GM18907 (cell line): Measurements from ENCODE around the gene MUCL3.
A peak's percentile ranks its signal among the peaks of the same experiment; 100 is the strongest.
"Not testable (repeated sequence)": the region's sequence is repeated elsewhere in the genome, so short reads cannot be mapped to it uniquely, and the experiment has no call there.

Source experiments
- ATAC-seq: cut with Tn5 transposase; IDR thresholded peaks from one replicate; pipeline ENCODE4 v1.9.1; 2021; ENCODE audit warnings: mild to moderate bottlenecking, moderate library complexity; ENCODE audit not compliant: unreplicated experiment

Gene MUCL3

DNA sequence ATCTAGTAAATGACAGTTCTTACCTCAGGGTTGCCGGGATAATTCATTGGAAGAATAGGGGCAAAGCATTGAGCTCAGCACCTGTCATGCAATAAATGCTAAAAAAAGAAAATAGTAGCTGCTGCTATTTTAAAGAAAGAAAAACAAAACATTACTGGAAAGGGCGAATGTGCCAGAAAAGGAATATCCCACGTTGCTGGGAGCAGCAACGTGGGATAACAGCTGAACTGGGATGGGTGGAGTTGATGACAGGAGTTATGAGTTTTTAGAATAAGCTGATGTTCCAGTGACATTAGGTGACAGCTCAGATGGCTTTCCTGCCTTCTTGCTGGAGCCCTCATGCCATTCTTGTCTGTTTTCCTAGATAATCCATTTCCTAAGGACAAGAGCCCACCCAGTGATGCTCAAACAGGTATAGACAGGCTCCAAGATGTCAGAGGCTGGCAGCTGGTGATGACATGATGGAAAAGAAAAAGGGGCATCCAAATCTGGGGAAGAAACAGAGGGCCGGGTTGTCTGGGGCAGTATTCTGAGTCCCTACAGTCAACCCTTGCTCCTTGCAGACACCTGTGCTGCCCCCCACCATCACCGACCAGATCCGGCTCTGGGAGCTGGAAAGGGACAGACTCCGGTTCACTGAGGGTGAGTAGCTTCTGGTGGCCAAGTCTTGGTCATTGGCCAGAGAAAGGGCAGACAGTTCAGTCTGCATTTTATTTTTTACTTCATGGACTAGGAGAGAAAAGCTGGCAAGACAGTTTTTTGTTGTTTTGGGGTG lies 27.8 kb upstream of the MUCL3 start:
- ATAC-seq = no peak

GRCh38 chr6:30913721-30914075 lies 27.1 kb upstream of the MUCL3 start:
- ATAC-seq = peak; percentile 22

- ATAC-seq = peak; percentile 70
These were observed 26.5 kb upstream of the MUCL3 start, which contains the start of gene VARS2 for GRCh38 chr6:30914076-30914853. Gene VARS2, plus strand, starts transcription at chr6:30914238. Its CDS starts 599 bp downstream, at chr6:30914837.

DNA sequence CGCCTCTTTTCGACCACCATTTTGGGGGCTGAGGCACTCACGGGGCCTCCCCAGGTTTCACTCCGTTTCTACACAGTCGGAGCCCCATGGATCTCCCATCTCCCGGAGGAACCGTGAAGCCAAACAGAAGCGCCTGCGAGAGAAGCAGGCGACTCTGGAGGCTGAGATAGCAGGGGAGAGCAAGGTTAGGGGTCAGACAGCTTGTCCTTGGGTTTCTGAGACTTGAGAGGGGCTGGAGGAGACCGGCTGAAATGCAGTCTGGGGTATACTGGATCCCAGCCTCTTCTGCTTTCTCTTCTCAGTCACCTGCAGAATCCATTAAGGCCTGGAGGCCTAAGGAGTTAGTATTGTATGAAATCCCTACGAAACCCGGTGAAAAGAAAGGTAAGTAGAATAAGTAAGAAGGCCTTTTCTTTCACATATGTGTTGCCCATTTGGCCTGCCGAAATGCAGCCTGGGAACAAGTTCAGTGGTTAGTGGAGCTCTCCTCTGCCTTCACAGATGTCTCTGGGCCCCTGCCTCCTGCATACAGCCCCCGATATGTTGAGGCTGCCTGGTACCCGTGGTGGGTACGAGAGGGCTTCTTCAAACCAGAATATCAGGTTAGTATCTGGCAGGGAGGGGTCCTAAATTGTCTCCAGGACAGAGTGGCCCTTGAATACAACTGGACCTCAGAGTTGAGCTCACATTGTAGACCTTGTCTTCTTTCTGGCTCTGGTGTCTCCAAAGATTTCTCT lies 25.8 kb upstream of the MUCL3 start:
- ATAC-seq = no peak

GRCh38 chr6:30915591-30915946 lies 25.2 kb upstream of the MUCL3 start:
- ATAC-seq = no peak

DNA sequence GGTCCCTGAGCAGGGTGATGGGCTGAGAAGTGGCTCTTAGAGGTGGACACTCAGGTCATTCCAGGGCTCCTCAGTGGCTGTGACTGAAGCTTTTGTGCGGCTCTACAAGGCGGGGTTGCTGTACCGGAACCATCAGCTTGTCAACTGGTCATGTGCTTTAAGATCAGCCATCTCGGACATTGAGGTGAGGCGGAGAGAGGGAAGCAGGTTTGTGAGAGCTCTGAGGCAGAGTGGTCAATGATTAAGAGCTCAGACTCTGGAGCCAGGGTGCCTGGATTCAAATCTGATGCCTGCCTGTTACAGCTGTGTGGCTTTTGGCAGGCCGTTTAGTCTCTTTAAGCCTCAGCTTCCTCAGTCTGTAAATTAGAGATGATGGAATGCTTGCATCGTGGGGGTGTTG lies 23.7 kb upstream of the MUCL3 start:
- ATAC-seq = no peak

DNA sequence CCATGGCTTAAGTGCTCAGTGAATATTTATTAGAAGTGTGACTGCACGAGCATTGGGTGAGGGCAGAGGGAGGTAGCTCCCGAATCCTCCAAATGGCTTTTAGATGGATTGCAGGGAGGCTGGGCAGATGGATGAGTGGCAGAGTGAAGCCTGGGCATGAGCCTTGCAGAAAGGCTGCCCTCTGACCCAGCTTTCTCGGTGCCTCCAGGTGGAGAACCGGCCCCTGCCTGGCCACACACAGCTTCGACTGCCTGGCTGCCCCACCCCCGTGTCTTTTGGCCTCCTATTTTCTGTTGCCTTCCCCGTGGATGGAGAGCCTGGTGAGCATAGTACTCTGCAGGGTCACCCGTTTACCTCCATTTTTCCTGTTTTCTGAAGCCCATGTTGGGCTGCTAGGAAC lies 23.3 kb upstream of the MUCL3 start:
- ATAC-seq = no peak

DNA sequence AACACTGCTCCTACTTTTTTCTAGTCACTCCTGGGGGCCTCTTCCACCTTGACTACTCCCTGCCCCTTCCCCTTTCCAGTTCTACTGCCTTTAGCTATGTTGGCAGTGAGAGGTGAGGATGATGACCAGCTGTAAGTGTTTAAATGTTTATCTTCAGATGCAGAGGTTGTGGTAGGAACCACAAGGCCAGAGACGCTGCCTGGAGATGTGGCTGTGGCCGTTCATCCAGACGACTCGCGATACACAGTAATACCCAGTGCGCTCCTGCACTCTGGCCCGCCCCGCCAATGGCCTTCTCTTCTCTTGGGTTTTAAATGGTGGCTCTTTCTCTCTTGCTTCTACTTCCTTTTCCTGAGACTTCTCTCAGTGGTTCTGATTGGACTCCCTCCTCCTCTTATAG lies 22.1 kb upstream of the MUCL3 start:
- no peak for ATAC-seq

DNA sequence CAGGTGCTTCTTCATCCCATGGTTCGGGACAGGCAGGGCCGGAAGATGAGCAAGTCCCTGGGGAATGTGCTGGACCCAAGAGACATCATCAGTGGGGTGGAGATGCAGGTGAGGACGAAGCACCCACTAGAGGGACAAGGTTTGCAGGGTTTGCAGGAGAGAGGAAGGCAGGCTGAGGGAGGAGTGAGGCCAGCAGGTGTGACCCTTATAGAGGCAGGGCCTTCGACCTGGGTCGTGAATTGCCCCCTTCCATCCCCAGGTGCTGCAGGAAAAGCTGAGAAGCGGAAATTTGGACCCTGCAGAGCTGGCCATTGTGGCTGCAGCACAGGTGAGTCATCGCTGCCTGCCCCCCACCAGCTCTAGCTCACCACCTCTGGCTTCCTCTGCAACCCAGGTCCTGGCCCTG lies 18.3 kb upstream of the MUCL3 start:
- ATAC-seq = no peak

GRCh38 chr6:30924040-30924627 lies 16.6 kb upstream of the MUCL3 start:
- not testable (repeated sequence) for ATAC-seq

- no peak for ATAC-seq
These were observed 14.1 kb upstream of the MUCL3 start for GRCh38 chr6:30926644-30927043.

DNA sequence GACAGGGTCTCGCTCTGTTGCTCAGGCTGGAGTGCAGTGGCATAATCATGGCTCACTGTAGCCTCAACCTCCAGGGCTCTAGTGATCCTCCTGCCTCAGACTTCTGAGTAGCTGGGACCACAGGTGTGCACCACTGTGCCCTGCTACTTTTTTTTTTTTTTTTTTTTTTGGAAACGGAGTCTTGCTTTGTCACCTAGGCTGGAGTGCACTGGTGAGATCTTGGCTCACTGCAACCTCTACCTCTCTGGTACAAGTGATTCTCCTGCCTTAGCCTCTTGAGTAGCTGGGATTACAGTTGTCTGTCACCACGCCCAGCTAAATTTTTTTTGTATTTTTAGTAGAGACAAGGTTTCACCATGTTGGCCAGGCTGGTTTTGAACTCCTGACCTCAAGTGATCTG lies 13.7 kb upstream of the MUCL3 start:
- ATAC-seq = not testable (repeated sequence)

GRCh38 chr6:30928677-30929076 lies 12.1 kb upstream of the MUCL3 start:
- ATAC-seq = no peak

GRCh38 chr6:30930506-30930905 lies 10.3 kb upstream of the MUCL3 start:
- no peak for ATAC-seq

DNA sequence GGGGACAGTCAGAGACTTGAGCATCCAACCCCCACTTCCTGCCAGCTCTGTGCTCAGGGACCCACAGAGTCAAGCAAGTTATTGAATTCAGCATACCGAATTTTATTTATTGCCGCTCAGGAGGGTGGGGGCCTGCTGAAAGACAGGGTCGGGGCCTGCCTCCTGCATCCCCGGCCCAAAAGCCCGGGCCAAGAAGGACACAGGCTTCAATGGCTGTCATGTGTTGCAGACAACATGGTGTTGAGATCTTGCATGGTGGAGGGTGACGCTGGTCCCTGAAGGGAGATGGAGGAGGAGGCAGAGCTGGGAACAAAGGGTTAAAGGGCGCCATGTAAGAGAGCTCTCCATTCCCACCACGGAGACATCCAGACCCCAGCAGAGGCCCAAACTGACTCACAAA lies 9.5 kb upstream of the MUCL3 start:
- no peak for ATAC-seq

DNA sequence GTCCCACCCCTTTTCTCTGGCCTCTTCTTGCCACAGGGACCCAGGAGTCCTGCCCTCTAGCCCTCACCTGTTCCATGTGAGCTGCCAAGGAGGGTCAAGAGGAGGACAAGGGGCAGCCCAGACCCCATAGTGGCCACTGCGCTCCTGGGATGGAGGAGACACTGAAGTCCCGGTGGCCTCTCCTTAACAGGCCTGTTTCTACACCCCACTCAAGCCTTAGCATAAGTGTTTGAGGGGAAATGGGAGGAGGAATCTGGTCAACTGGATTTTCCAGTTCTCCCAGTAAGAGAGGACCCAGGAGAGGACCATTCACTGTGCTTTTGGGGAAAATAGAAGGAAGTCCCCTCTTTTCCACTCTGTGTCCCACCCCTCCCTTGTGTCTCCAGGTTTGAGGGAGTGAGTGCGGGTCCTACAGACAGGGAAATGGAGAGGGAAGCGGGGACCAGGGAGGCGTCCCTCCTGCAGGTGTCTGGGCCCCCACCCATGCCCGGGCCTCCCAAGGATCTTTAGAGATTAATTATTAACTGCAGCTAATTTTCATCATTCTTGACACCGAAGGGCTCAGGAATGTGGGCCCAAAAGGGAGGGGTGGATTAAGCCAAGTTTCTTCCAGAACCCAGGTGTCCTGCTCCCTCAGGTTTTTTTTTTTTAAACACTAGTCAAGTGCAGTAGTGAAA lies 8.7 kb upstream of the MUCL3 start, which contains the start of gene SFTA2:
Gene SFTA2 (minus strand): TSS at position 202 of the 677 bp plus-strand sequence. CDS start 74 bp downstream, at position 128.
- no peak for ATAC-seq

- ATAC-seq = no peak
These were observed 8.0 kb upstream of the MUCL3 start for GRCh38 chr6:30932665-30933365.

GRCh38 chr6:30935018-30935417 lies 5.8 kb upstream of the MUCL3 start:
- no peak for ATAC-seq

DNA sequence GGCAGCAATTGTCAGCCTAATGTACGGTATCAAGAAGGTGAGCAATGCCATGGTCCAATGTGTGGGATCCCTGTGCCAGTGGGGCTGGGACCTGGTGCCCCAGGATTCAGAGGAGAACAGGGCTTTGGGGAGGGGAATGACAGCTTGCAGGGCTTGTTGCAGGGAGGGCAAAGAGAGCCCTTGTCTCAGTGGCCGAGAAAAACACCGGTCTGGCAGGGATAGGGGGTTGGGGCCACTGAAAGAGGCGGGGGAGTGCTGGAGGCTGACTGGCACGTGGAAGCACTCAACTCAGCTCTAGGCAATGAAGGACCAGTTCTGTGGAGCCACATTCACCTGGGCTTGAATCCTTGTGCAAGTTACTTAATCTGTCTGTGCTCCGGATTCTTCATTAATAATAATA lies 3.5 kb upstream of the MUCL3 start:
- no peak for ATAC-seq

- no peak for ATAC-seq
These were observed 2.0 kb upstream of the MUCL3 start for GRCh38 chr6:30938730-30939129.
